Fibroblast of the conjunctiva (primary cell): ENCODE data around the gene GCA.

ENCODE experiments used
- DNase-seq: peaks from one replicate; pipeline ENCODE4 v3.0.0-alpha.2; 2010; ENCODE audit warnings: low read depth

Gene GCA

GRCh38 chr2:162343824-162344616 lies at the start of gene GCA:
Gene GCA, plus strand, starts transcription at chr2:162344132. Its CDS starts 117 bp downstream, at chr2:162344249.
- peak; percentile 83 for DNase-seq

- DNase-seq, result no peak
Measured at GRCh38 chr2:162295009-162295408, 48.9 kb upstream of the GCA start.

- DNase-seq, result peak; percentile 75
Measured at GRCh38 chr2:162297925-162298552, 45.9 kb upstream of the GCA start.

- DNase-seq, result no peak
Measured at GRCh38 chr2:162298669-162299335, 45.1 kb upstream of the GCA start.

GRCh38 chr2:162300266-162300665 lies 43.7 kb upstream of the GCA start:
- no peak for DNase-seq

- DNase-seq, result peak; percentile 67
Measured at GRCh38 chr2:162301151-162301804, 42.7 kb upstream of the GCA start.

GRCh38 chr2:162301877-162302276 lies 42.1 kb upstream of the GCA start:
- DNase-seq, result no peak

GRCh38 chr2:162305901-162306300 lies 38.0 kb upstream of the GCA start:
- no peak for DNase-seq

GRCh38 chr2:162308747-162309503 lies 35.0 kb upstream of the GCA start:
- no peak for DNase-seq

- DNase-seq, result no peak
Measured at GRCh38 chr2:162312853-162313252, 31.1 kb upstream of the GCA start.

- DNase-seq, result no peak
Measured at GRCh38 chr2:162315938-162316337, 28.0 kb upstream of the GCA start.

GRCh38 chr2:162316590-162316989 lies 27.3 kb upstream of the GCA start:
- DNase-seq, result no peak

- no peak for DNase-seq
Measured at GRCh38 chr2:162317058-162317742, 26.7 kb upstream of the GCA start.

GRCh38 chr2:162317861-162318327 lies 26.0 kb upstream of the GCA start:
- DNase-seq, result no peak

- DNase-seq, result peak; percentile 73
Measured at GRCh38 chr2:162318328-162319180, 25.4 kb upstream of the GCA start, which contains the start of gene IFIH1. Gene IFIH1, minus strand, starts transcription at chr2:162318684. Its CDS starts 377 bp downstream, at chr2:162318307.

GRCh38 chr2:162320864-162321517 lies 22.9 kb upstream of the GCA start:
- DNase-seq, result no peak

- DNase-seq, result no peak
Measured at GRCh38 chr2:162324953-162325352, 19.0 kb upstream of the GCA start.

GRCh38 chr2:162327134-162327769 lies 16.7 kb upstream of the GCA start:
- no peak for DNase-seq

- DNase-seq, result no peak
Measured at GRCh38 chr2:162327806-162328205, 16.1 kb upstream of the GCA start.
